Upper lobe of left lung (tissue), 6 donors: ENCODE results near the gene HSPBP1. TPM values are rescaled to one million over a fixed set of nuclear protein-coding genes. Genes with fewer than 3 reads are reported as not detected.

Source experiments
- ATAC-seq, 2 donors: fragments of 200-7000 bp; cut with Tn5 transposase; one replicate each; pipeline ENCODE4 v1.9.1; 2022; ENCODE audit warnings: mild to moderate bottlenecking in 2 of 2, moderate library complexity in 2 of 2; ENCODE audit not compliant: low FRiP score in 2 of 2
- DNase-seq, 2 donors: peaks; one replicate each; pipeline ENCODE4 v3.0.0-alpha.2; 2019 to 2020
- H3K27ac ChIP-seq, 4 donors: fragments of 200-600 bp; sonication (generic); one replicate each; pipeline ENCODE4 v1.5.1; 2016 to 2019
- H3K27me3 ChIP-seq, 4 donors: fragments of 200-600 bp; sonication (generic); one replicate each; pipeline ENCODE4 v1.5.1; 2017 to 2019
- H3K36me3 ChIP-seq, 4 donors: fragments of 200-600 bp; sonication (generic); one replicate each; pipeline ENCODE4 v1.5.1; 2016 to 2019
- H3K4me1 ChIP-seq, 4 donors: fragments of 200-600 bp; sonication (generic); one replicate each; pipeline ENCODE4 v1.5.1; 2018 to 2019
- H3K4me3 ChIP-seq, 4 donors: fragments of 200-600 bp; sonication (generic); one replicate each; pipeline ENCODE4 v1.5.1; 2017 to 2019; ENCODE audit warnings: mild to moderate bottlenecking in 2 of 4, moderate library complexity in 1 of 4
- H3K9me3 ChIP-seq, 4 donors: fragments of 200-600 bp; sonication (generic); one replicate each; pipeline ENCODE4 v1.5.1; 2018 to 2019
- EP300 ChIP-seq, 4 donors: sonication (generic); formaldehyde crosslinking; IDR thresholded peaks; one replicate each; pipeline ENCODE4 v1.5.1; 2017; ENCODE audit warnings: antibody characterized with exemption in 4 of 4, control low read depth in 2 of 4
- POLR2A ChIP-seq, 4 donors: fragments of 450-650 bp; IDR thresholded peaks; one replicate each; pipeline ENCODE4 v1.5.1; 2016 to 2017; ENCODE audit warnings: antibody characterized with exemption in 4 of 4, mild to moderate bottlenecking in 2 of 4
- POLR2AphosphoS5 ChIP-seq, 2 donors: sonication (generic); formaldehyde crosslinking; IDR thresholded peaks; one replicate each; pipeline ENCODE4 v1.5.1; 2017; ENCODE audit warnings: antibody characterized with exemption in 2 of 2
- WGBS, 2 donors: methylation state at CpG; one replicate each; pipeline ENCODE4 v1.1.5; 2017 to 2018; 5-methylcytosine and 5-hydroxymethylcytosine counted together
- total RNA-seq, 6 donors: library from RNA; depleted of rRNA in 4 of 6; stranded (reverse); fragments of >200 nt in 4 of 6; gene quantifications; one replicate each; pipeline versions ENCODE4 v1.1.0 to v1.2.1, GENCODE V29; 2016 to 2021
- TF ChIP-seq, protein P1 (sequence below), 6 experiments: fragments of 450-650 bp in 4 of 6; fragments of 200-600 bp in 2 of 6; sonication (generic) in 2 of 6; IDR thresholded peaks; one replicate each; pipeline ENCODE4 v1.5.1; 2016 to 2019; ENCODE audit warnings: antibody characterized with exemption in 6 of 6
- donor health status: DM: no; HTN: no; CAD: no; lungs with moderate emphysema.
- donor health status: DM: no; HTN: yes; CAD: no; lungs with severe emphysema.

Gene HSPBP1
- total RNA-seq, 6 donors from 2014 or later: 21.0 to 34.6 (median 30.1) TPM

- H3K4me3 ChIP-seq: no peak overlapping the region
- DNase-seq (no peak), ATAC-seq (no peak)
- no peak for TF ChIP-seq POLR2A (IDR thresholded peaks at IDR 0.05)
- TF ChIP-seq EP300 (IDR thresholded peaks at IDR 0.05): no peak
- TF ChIP-seq, protein P1, sequence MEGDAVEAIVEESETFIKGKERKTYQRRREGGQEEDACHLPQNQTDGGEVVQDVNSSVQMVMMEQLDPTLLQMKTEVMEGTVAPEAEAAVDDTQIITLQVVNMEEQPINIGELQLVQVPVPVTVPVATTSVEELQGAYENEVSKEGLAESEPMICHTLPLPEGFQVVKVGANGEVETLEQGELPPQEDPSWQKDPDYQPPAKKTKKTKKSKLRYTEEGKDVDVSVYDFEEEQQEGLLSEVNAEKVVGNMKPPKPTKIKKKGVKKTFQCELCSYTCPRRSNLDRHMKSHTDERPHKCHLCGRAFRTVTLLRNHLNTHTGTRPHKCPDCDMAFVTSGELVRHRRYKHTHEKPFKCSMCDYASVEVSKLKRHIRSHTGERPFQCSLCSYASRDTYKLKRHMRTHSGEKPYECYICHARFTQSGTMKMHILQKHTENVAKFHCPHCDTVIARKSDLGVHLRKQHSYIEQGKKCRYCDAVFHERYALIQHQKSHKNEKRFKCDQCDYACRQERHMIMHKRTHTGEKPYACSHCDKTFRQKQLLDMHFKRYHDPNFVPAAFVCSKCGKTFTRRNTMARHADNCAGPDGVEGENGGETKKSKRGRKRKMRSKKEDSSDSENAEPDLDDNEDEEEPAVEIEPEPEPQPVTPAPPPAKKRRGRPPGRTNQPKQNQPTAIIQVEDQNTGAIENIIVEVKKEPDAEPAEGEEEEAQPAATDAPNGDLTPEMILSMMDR (IDR thresholded peaks at IDR 0.05): no peak
- TF ChIP-seq POLR2AphosphoS5 (IDR thresholded peaks at IDR 0.05): no peak
- H3K27me3 ChIP-seq: no peaks in the 10 kb centered on the region
- no peaks in the 10 kb centered on the region for H3K4me1 ChIP-seq
- WGBS, 2 donors: 85 to 87% methylated on average over 11 of the region's 12 CpGs
- H3K36me3 ChIP-seq: peaks cover 29 to 98% (median 80%) of the 10 kb centered on the region in 4 donors
- H3K27ac ChIP-seq: no peak overlapping the region
- H3K9me3 ChIP-seq: no peaks in the 10 kb centered on the region
These were observed 47.7 kb downstream of the HSPBP1 start for GRCh38 chr19:55232286-55232602.

GRCh38 chr19:55231391-55232285 lies 48.3 kb downstream of the HSPBP1 start:
- 91 to 96% methylated on average over 12 to 25 of the region's 30 CpGs for WGBS, 2 donors
- no peaks in the 10 kb centered on the region for H3K9me3 ChIP-seq
- H3K27me3 ChIP-seq: no peaks in the 10 kb centered on the region
- peaks cover 23 to 98% (median 80%) of the 10 kb centered on the region in 4 donors for H3K36me3 ChIP-seq
- H3K4me1 ChIP-seq: no peaks in the 10 kb centered on the region
- no peak for TF ChIP-seq EP300 (IDR thresholded peaks at IDR 0.05)
- TF ChIP-seq, protein P1 (IDR thresholded peaks at IDR 0.05): no peak
- no peak for TF ChIP-seq POLR2A (IDR thresholded peaks at IDR 0.05)
- TF ChIP-seq POLR2AphosphoS5 (IDR thresholded peaks at IDR 0.05): no peak
- no peak overlapping the region for H3K4me3 ChIP-seq
- H3K27ac ChIP-seq: no peak overlapping the region
- peak in 1 of 2 donors; percentile 67 for DNase-seq
- ATAC-seq: no peak

GRCh38 chr19:55230780-55231179 lies 49.1 kb downstream of the HSPBP1 start:
- WGBS, 2 donors: 87 to 91% methylated on average over 4 to 12 of the region's 13 CpGs
- Histone ChIP-seq H3K9me3 (no peaks in the 10 kb centered on the region), H3K4me3 (no peak overlapping the region), H3K4me1 (no peaks in the 10 kb centered on the region), H3K36me3 (peaks cover 16 to 95% (median 75%) of the 10 kb centered on the region in 4 donors), H3K27me3 (no peaks in the 10 kb centered on the region), H3K27ac (no peak overlapping the region)
- DNase-seq (peak in 1 of 2 donors; percentile 56), ATAC-seq (no peak)
- TF ChIP-seq, protein P1 (IDR thresholded peaks at IDR 0.05): no peak
- TF ChIP-seq EP300 (IDR thresholded peaks at IDR 0.05) (no peak), POLR2AphosphoS5 (IDR thresholded peaks at IDR 0.05) (no peak), POLR2A (IDR thresholded peaks at IDR 0.05) (no peak)

DNA sequence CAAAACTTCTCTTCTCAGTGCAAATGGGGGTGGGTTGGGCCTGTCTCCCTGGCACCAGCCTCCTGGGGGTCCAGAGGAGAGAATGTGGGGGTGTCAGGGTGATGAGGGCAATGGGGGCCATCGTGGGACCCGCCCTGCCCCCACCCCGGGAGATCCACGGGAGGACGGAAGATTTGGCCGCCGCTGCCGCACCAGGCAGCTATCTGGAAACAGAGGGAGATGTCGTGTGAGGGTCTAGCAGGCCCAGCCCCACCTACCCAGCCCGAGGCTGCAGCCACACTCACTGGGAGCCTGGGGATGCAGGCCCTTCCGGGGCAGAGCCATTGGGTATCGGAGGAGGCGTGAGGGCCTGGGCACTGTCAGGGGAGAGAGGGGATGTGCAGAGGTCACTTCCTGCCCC lies 49.6 kb downstream of the HSPBP1 start:
- Histone ChIP-seq H3K27me3 (no peaks in the 10 kb centered on the region), H3K9me3 (no peaks in the 10 kb centered on the region), H3K4me1 (no peaks in the 10 kb centered on the region), H3K27ac (no peak overlapping the region), H3K36me3 (peaks cover 16 to 93% (median 73%) of the 10 kb centered on the region in 4 donors), H3K4me3 (no peak overlapping the region)
- DNase-seq: peak in 1 of 2 donors; percentile 71
- WGBS, 2 donors: 90 to 94% methylated on average over 4 to 11 of the region's 13 CpGs
- TF ChIP-seq, protein P1 (IDR thresholded peaks at IDR 0.05): no peak
- TF ChIP-seq EP300 (IDR thresholded peaks at IDR 0.05): no peak
- no peak for TF ChIP-seq POLR2AphosphoS5 (IDR thresholded peaks at IDR 0.05)
- no peak for TF ChIP-seq POLR2A (IDR thresholded peaks at IDR 0.05)
- no peak for ATAC-seq
